ENCODE results near the gene PRLH. TPM values are rescaled to one million over a fixed set of nuclear protein-coding genes. Genes with fewer than 3 reads are reported as not detected.

The PRLH gene
- total and polyA plus RNA-seq, 8 donors, result not detected

DNA sequence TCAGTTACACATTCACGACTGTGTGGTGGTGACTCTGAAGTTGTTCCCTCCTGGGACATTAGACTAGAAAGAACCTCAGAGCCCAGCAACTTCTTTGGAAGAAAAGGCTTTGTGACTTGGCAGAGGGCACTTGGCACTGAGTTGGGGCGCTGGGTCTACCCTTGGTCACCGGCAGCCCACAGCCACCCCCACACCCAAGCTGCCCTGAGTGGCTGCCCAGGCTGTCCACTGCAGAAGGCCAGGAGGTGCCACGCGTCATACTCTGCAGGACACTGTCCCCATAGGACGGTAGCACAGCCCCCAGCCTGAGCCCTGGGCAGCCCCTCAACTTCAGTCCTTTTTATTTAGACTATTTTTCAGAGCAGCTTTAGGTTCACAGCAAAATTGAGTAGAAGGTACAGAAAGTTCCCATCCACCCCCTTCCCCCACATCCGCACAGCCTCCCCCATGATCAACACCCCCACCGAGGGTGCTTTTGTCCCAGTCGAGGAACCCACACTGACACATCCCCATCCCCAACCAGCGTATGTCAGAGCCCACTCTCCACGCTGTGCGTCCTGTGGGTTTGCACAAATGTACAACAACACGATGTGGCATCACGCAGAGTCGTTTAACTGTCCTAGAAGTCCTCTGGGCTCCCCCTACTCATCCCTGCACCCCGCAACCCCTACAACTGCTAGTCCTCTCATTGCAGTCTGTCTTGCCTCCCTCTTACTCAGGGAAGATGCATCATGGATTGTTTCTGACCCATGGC lies 1.1 kb downstream of the PRLH start:
- Histone ChIP-seq H3K9me3 (no peaks in the 10 kb centered on the region), H3K27ac (no peak overlapping the region), H3K27me3 (peaks cover 0 to 17% of the 10 kb centered on the region in 2 donors), H3K36me3 (no peaks in the 10 kb centered on the region), H3K4me3 (no peak overlapping the region), H3K4me1 (peaks cover 4 to 10% of the 10 kb centered on the region in 2 donors)
- ATAC-seq (no peak), DNase-seq (no peak)
- TF ChIP-seq, protein P1, sequence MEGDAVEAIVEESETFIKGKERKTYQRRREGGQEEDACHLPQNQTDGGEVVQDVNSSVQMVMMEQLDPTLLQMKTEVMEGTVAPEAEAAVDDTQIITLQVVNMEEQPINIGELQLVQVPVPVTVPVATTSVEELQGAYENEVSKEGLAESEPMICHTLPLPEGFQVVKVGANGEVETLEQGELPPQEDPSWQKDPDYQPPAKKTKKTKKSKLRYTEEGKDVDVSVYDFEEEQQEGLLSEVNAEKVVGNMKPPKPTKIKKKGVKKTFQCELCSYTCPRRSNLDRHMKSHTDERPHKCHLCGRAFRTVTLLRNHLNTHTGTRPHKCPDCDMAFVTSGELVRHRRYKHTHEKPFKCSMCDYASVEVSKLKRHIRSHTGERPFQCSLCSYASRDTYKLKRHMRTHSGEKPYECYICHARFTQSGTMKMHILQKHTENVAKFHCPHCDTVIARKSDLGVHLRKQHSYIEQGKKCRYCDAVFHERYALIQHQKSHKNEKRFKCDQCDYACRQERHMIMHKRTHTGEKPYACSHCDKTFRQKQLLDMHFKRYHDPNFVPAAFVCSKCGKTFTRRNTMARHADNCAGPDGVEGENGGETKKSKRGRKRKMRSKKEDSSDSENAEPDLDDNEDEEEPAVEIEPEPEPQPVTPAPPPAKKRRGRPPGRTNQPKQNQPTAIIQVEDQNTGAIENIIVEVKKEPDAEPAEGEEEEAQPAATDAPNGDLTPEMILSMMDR (IDR thresholded peaks at IDR 0.05), result no peak
- intact Hi-C loops (cut with DNase I), result no loop called here

DNA sequence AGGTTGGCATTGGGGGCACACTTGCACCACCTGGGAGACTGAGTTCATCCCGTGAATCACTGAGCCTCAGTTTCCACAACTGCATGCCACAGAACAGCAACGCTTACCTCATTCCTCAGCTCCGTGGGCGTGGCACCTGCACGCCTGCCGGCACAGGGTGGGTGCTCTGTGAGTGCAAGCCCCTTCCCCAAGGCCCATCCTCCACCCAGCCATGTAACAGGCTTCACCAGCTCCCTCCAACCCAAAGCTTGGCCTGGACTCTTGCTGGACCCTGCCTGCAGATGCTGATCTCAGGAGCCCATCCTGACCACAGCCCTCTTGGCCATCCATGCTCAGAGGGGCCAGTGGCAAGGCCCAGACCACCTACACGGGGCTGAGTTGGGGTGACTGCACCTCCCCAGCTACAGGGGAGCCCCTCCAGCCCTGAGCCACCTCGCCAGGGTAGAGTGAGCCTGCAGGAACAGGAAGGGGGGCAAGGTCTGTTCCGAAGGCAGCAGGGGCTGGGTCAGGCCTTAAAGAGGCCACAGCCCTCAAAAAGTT lies 1.8 kb downstream of the PRLH start:
- Histone ChIP-seq H3K4me3 (no peak overlapping the region), H3K27ac (no peak overlapping the region), H3K4me1 (peaks cover 4 to 12% of the 10 kb centered on the region in 2 donors), H3K9me3 (no peaks in the 10 kb centered on the region), H3K36me3 (no peaks in the 10 kb centered on the region), H3K27me3 (peaks cover 0 to 17% of the 10 kb centered on the region in 2 donors)
- no peak for DNase-seq
- TF ChIP-seq, protein P1 (IDR thresholded peaks at IDR 0.05), result no peak
- intact Hi-C loops (cut with DNase I), result no loop called here
- ATAC-seq, result no peak

DNA sequence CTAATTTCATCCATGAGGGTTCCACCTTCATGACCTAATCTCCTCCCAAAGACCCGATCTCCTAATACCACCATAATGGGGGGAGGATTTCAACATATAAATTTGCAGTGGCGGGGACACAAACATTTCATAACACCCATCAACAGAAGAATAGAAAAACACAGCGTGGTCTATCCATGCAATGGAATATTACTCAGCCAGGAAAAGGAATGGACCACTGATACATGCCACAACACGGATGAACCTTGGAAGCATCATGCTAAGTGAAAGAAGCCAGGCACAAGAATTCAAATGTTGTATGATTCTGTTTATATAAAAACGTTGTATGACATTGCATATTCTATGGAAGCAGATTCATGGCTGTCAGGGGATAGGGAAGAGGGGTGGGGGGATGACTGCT lies 2.7 kb downstream of the PRLH start:
- intact Hi-C loops (cut with DNase I), result no loop called here
- DNase-seq (no peak), ATAC-seq (no peak)
- H3K27ac ChIP-seq, result no peak overlapping the region
- H3K9me3 ChIP-seq, result no peaks in the 10 kb centered on the region
- no peak overlapping the region for H3K4me3 ChIP-seq
- TF ChIP-seq, protein P1 (IDR thresholded peaks at IDR 0.05), result no peak
- peaks cover 0 to 9% of the 10 kb centered on the region in 2 donors for H3K27me3 ChIP-seq
- peaks cover 4 to 12% of the 10 kb centered on the region in 2 donors for H3K4me1 ChIP-seq
- no peaks in the 10 kb centered on the region for H3K36me3 ChIP-seq

GRCh38 chr2:237569896-237570295 lies 3.5 kb downstream of the PRLH start:
- Histone ChIP-seq H3K4me1 (peaks cover 4 to 13% of the 10 kb centered on the region in 2 donors), H3K4me3 (no peak overlapping the region), H3K36me3 (no peaks in the 10 kb centered on the region), H3K27me3 (peaks cover 0 to under 1% of the 10 kb centered on the region in 2 donors), H3K9me3 (no peaks in the 10 kb centered on the region), H3K27ac (no peak overlapping the region)
- TF ChIP-seq, protein P1 (IDR thresholded peaks at IDR 0.05), result no peak
- intact Hi-C loops (cut with DNase I), result loop anchor here in 1 of 2 donors (5.0 kb wide), 2 partner anchors 58 to 448 kb away; no protein-coding TSS in a partner anchor
- ATAC-seq, result no peak
- no peak for DNase-seq

DNA sequence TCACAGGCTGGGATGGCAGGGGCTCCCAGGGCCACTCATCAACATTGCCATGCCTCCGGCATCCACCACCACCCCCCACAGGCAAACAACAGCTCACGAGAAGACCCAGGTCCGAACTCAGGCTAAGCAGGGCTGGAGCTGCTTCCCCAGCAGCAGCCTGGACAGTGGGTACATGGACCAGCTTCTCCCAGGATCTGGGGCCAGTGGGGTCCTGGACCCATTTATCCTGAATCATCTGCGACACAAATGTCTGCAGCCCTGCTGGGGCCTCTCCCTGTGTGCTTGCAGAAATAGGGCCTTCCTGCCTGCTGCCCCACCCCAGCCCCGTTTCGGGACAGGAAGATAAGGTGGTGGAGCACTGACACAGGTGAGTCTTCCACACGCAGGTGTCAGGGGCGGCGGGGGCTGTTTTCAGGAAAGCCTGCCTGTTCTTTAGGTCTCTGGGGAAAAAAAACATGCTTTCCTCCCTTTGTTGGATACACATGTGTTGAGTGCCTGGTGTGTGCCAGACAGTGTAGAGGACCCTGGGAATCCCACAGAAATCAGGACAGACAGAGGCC lies 4.5 kb downstream of the PRLH start:
- Histone ChIP-seq H3K4me1 (peaks cover 4 to 17% of the 10 kb centered on the region in 2 donors), H3K27me3 (no peaks in the 10 kb centered on the region), H3K36me3 (no peaks in the 10 kb centered on the region), H3K27ac (no peak overlapping the region), H3K4me3 (no peak overlapping the region), H3K9me3 (no peaks in the 10 kb centered on the region)
- TF ChIP-seq, protein P1 (IDR thresholded peaks at IDR 0.05), result no peak
- intact Hi-C loops (cut with DNase I), result loop anchor here in 1 of 2 donors (5.0 kb wide), 2 partner anchors 59 to 449 kb away; no protein-coding TSS in a partner anchor
- ATAC-seq, result no peak
- DNase-seq, result no peak
